HG03175 (cell line): ENCODE data around the gene ZNF343.

ENCODE experiments used
- ATAC-seq: cut with Tn5 transposase; IDR thresholded peaks from one replicate; pipeline ENCODE4 v1.9.1; 2021; ENCODE audit warnings: mild to moderate bottlenecking, moderate library complexity; ENCODE audit not compliant: unreplicated experiment

ZNF343 gene

DNA sequence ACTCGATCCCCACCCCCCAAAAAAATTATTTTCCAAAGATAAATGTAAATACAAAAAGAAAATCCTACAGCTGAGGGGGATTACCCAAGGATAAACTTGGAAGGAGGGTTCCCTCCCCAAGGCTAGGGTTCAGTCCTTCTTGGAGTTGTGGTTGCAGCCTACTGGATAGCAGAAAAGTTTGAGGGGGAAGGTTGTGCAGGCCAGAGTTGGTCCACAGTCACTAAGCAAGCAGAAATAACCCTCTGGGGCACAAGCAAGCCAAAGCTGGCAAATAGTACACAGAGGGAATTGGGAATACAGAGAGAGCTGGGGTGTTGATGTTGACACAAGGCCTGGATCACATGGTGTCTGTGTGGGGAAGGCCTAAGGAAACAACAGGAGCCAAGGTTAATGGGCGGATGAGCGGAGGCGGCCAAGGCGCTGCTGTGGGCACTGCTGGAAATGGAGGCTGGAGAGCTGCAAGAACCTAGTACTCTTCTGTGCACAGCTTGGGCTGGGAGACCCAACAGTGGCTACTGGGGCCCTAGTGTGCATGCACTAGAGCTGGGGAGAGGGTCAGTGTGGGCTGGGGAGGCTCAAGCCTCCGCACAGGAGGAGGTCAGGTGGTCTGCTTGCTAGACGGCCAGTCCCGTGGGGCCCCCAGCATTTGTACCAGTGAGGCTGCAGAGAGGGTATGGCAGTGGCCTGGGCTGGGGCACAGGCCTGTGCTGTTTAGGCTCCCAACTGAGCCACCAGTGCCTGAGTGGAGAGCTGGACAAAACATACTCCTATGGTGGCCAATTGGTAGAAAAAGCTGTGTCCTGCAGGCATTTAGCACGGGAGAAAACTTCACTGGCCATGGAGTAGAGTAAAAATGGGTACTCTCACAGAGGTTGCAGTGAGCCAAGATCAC, 32.6 kb downstream of the ZNF343 start:
- no peak for ATAC-seq

DNA sequence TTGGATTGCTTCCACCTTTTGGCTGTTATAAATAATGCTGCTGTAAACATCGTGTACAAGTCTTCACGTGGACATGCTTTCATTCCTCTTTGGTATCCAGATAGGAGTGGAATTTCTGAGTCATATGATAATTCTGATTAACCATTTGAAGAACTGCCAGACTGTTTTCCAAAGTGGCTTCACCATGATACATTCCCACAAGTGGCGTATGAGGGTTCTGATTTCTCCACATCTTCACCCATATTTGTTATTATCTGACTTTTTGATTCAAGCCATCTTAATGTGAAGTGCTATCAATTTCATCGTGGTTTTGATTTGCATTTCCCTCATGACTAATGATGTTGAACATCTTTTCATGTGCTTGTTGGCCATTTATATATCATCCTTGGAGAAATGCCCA, 35.2 kb downstream of the ZNF343 start:
- ATAC-seq = no peak

DNA sequence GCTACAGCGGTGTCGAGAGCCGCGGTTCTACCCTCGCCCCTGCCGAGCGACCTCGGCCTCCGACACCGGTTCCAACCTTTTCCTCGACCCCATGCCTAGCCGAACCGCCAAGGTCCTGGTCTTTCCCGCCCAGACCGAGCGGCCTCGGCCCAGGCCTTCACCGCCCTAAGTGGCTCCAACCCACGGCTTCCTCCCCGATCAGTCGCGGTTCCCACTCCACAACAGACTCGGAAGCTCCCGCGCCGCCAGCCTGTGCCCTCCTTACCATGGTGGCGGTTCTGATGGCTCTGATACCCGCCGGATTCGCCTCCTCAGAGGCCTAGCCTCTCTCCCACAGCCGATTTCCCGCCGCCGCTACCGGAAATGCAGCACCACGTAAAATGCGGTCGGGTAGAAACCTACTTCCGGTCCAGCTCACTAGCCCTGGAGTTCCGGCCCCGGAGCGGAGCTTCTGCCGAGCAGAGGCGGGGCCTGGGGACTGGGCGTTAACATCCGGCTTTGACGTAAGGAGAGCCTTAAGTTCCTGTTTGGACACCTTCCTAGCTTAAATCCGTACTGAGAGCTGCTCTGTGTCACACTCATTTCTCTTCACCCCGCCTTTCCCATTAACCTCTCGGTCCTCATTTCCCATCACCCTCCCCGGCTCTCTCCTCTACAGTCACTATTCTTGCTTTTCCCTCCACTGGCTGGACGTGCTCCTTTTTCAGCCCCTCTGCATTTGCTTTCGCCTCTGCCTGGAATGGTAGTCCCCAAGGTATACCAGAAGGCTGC, 38.1 kb downstream of the ZNF343 start, which contains the start of gene SNRPB:
SNRPB (minus strand) TSS at position 367 of the 771 bp plus-strand sequence; CDS start at position 268, 99 bp downstream.
- peak; percentile 96 for ATAC-seq

DNA sequence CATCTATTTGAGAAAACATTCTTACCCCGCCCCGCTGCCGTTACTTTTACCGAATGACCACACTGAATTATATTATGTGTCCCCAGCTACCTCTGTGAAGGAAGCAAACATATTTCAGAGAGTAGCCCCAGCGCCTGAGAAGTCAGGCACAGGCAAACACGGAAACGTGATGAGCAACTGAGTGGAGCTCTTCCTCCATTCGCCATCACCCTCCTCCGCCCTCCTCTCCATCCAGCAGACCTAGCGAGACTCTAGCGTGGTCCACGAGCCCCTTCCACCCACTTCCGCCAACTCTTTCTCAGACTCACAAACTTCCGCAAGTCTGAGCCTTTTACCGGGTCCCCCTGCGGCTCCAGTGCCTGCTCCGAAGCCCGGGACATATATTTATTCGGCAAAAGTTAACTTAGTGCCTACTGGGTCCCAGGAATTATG, 38.7 kb downstream of the ZNF343 start:
- ATAC-seq = peak; percentile 33

DNA sequence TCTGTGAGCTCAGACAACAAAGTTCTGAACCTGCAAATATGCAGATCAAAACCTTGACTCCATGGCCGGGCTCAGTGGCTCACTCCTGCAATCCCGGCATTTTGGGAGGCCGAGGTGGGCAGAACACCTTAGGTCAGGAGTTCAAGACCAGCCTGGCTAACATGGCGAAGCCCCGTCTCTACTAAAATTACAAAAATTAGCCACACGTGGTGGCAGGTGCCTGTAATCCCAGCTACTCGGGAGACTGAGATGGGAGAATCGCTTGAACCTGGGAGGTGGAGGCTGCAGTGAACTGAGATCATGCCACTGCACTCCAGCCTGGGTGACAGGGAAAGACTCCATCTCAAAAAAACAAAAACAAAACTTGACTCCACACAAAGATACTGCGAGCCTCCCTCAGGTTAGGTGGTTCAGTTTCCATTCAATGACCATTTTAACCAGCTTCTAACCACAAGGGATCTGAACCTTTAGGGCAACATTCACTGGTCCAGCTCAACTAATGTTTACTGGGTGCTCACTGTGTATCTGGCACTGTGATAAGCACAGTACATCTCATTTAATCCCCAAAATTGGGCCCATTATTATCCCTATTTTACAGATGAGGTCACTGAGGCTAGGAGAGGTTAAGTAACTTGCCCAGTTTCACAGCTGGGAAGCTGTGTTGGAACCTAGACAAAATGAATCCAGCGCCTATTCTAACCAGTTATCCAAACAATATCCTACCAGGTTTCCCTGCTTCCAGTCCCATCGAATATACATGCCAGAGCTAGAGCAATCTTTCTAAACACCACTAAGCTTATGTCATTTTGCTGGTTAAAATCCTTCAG, 39.9 kb downstream of the ZNF343 start:
- no peak for ATAC-seq

DNA sequence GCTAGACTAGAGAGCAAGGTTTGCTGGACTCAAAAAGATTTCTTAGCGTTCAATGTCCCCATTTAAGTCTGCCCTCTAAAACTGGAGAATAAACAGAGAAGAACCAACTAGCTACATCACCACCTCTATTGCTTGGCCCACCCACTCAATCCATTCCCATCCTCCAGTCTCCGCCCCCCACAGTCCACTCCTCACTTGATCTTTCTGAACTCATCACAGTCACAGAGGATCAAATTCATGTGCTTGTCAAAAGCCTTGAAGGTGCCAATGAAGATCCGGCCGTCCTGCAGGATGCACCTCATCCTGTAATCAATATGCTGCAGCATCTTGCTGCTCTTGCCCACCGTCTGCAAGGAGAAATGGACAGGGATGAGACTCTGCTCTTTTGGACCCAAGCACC, 41.3 kb downstream of the ZNF343 start:
- ATAC-seq = no peak

DNA sequence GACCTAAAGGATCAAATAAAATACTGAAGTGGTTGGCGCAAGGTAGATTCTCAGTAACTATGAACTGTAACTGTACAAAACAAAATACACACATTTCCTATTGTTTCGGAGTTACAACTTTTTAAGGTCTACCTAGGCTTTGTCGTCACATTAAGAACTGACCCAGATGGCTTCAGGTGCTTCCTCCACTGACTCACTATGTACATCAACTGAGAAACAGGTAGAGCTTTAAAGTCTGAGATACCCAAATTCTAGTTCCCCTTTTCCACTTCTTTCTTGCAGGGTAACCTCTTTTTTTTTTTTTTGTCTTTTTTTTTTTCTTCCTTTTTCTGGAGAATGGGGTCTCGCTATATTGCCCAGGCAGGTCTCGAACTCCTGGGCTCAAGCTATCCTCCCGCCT, 43.6 kb downstream of the ZNF343 start:
- ATAC-seq = no peak

DNA sequence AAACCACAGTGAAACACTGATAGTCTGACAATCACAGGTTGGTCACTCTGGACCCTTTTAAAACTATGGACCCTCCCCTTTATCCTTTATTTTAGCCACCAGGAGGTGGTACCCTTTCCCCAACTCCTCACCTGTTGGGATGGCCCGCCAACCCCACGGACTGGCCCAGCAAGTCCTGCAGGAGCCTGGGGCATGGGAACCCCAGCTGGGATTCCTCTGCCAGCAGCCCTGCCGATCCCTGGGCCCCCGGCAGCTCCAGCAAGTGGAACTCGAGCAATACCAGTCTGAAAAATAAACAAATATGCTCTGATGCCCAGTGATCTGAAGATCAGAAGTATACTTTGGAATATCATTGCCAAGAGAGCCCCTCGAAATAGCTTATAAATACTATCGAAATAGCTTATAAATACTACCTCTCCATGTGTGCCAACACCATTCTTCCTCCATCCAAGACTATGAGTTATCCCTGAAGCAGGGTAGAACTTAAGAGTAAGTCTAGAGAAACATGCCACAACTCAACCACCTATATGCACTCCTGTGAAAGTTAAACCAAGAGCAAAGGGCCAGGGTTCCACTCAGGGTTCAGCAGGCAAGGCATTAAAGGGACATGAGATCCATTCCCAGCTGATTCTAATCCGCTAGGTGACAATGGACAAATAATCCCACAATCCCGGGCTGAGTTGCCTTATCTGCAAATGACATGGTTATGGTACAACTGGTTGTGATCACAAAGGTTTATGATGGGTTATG, 44.9 kb downstream of the ZNF343 start:
- ATAC-seq = no peak

DNA sequence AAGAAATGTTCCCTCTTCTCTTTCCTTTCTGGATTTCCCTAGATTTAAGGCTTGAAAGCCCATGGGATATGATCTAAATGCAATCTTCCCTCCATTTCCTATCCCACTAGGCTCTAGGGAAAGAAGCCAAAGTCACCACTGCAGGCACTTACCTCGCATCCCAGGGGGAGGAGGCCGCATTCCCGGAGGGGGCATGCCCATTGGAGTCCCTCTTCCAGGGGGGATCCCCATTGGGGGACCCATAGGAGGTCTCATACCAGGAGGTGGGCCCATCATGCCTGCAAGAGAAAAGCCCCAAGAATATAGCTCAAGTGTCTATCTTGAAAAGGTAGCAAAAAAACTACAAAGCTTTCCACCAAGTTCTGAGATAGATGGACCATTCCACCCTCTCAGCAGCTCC, 46.2 kb downstream of the ZNF343 start:
- no peak for ATAC-seq

DNA sequence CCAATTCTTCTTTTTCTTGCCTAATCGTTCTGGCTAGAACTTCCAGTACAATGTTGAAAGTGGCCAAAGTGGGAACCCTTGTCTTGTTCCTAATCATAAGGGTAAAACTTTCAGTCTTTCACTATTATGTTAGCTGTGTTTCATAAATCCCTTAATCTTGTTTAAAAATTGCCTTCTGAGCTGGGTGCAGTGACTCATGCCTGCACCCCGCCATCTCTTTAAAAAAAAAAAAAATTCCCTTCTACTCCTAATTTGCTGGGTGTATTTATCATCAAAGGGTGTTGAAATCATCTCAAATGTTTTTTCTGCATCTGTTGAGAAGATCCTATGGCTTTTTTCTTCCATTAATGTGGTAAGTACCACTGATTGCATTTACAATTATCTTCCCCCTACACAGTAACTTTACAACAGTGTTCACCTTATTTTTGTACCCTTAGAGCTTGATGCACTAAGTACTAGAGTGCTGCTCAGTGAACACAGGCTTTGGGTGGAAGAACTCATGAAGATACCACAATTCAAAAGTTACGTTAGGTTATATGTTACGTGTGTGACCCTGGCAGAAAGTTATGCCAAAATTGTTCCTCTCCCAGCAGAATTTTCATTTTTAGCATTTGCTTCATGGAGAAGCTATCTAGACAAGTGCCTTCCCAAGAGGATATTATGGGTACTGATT, 47.8 kb downstream of the ZNF343 start:
- no peak for ATAC-seq

DNA sequence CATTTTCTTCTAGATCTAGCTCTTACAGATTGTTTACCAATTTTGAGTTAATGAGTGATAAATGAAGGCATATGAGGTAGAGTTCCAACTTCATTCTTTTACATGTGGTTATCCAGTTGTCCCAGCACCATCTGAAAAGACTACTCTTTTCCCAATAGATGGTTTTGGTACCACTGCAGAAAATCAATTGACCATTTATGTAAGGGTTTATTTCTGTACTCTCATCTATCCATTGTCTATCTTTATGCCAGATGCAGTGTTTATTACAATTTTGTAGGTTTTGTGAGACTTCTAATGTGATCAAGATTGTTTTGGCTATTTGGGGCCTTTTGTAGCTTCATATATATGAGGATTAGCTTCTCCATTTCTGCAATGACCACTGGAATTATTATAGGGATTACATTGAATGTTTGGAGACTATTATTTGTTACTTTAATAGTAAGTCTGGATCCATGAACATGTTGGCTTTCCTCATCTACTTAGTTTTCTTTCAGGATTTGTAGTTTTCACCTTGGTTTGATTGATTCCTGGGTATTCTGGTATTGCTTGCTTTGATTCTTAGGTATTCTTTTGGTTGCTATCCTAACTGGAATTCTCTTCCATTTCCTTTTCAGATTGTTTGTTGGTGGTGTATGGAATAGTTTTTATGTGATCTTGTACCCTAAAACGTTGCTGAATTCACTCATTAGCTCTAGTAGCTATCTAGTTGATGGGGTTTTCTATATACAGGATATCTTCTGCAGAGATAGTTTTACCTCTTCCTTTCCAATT, 48.5 kb downstream of the ZNF343 start:
- no peak for ATAC-seq

DNA sequence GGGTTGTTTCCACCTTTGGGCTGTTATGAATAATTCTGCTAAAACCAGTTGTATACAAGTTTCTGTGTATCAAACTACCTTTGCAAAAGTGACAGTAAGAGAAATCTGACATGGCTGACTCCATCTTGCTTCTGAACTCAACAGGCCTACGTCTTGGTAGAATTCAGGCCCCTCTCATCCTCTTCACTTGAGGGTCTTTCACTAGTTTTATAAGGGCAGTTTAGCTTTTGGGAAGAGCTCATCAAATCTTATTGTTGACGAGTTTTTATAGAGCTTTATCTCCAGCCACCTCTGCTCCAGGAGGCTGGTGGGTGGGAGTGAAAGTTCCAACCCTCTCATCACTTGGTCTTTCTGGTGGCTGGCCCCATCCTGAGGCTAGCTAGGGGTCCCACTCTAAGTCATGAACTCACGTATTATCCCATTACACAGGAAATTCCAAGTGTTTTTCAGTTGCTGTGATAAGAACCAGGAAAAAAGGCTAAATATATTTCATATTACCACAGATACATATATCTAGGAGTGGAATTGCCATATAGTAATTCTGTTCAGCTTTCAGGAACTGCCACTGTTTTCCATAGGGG, 49.7 kb downstream of the ZNF343 start:
- ATAC-seq = no peak

DNA sequence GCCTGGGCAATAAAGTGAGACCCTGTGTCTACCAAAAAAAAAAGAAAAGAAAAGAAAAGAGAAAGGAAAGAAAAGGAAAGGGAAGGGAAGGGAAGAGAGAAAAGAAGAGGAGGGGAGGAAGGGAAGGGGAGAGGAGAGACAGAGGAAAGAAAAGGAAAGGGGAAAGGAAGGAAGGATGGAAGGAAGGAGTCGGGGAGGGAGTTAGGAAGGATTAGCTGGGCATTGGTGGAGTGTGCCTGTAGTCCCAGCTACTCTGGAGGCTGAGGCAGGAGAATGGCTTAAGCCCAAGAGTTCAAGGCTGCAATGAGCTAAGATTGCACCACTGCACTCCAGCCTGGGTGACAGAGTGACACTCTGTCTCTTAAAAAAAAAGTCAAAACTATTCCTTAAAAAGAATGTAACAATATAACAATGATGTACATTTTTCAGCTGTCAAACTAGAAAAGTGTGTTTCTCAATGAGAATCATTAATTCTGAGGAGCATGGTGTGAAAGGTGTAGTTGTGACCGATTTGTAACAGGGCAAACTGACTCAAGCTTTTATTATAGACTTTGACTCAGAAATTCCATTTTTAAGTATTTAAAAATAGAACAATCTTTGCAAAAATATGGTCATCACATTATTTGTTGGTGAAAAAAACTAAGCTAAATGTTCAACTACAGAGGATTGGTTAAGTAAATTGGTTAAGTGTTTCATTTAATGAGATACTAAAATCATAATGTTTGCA, 52.8 kb downstream of the ZNF343 start:
- no peak for ATAC-seq

DNA sequence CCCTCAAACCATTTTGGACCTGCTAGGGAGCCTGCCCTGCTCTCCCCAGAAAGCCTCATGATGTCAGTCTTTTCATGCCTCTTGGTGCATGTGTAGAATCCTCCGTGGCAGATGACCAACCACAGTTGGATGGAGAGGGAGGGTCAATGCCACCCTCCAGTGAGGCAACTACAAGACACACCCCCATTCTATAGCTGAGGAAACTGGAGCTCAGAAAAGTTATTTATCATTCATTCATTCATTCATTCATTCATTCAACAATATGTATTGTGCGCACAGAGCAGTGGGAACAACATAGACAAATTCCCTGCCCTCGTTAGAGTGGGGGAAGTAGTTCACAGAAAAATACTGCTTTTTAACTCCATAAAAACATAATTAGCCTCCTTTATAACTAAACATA, 54.9 kb downstream of the ZNF343 start:
- no peak for ATAC-seq

DNA sequence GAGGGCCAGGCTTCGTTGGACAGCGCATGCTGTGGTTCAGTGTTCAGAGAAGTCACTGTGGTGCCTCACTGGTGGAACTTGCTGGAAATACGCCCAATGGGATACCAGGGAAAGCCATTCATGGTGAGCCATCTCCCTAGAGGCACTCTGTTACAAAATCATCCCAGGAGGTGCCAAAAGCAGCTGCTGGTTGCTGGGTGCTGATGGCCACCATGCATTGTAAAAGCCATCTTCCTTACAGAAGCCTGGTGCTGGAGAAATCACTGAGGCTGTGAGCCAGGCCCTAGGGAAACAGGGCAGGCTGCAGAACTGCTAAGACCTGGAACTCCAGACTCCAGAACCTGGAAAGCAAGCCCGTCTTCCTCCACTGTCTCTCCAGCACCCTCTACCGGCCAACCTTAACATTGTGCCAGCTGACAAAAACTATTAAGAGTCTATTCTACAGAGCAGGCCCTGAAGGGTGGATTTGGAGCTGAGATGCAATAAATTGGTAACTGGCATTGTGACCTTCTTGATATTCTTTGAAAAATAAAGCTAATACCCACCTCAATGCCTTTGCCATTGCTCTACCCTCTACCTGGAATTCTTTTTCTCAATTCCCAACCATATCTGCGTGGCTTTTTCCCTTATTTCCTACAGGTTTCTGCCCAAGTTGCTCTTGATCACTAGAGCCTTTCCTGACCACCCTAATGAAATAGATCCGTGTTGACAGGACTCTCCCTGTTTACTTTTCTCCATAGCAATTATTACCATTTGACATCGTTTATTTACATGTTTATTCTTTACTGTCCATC, 56.6 kb downstream of the ZNF343 start:
- ATAC-seq = no peak

DNA sequence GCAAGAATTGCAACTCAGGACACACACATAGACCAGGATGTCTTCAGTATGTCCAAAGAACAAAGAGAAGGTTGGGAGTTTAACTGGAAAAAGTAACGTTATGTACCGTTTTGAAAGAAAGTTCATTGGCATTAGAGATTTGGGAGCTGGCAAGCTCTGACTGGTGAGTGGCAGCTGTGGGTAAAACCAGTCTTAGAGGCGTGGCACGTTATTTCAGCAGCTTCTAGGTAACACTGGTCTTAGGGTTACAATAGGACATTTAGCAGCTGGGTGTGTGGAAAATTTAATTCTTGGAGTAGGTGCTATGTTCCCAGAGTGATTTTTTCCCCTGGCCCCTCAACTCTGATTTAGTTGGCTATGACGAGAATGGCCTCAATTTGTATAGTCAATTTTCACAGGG, 57.3 kb downstream of the ZNF343 start:
- no peak for ATAC-seq

DNA sequence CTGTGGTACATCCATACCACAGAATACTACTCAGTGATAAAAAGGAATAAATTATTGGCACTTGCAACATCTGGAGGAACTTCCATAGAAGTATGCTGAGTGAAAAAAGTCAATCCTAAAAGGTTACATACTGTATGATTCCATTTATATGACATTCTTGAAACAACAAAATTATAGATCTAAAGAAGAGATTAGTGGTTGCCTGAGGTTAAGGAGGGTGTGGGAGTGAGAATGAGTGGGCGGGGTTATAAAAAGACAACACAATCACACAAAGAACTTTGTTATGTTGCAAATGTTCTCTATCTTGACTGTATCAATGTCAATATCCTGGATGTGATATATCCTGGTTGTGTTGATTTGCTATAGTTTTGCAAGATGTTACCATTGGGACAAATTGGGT, 59.3 kb downstream of the ZNF343 start:
- no peak for ATAC-seq
